Right lobe of liver (tissue), 6 donors: ENCODE results near the gene TMTC1. TPM values are rescaled to one million over a fixed set of nuclear protein-coding genes. Genes with fewer than 3 reads are reported as not detected.

Experiments used
- ATAC-seq, 4 donors: fragments of 200-7000 bp; cut with Tn5 transposase; one replicate each; pipeline ENCODE4 v1.9.1; 2020; ENCODE audit warnings: mild to moderate bottlenecking in 4 of 4, moderate library complexity in 4 of 4
- DNase-seq, 3 donors: peaks; one replicate each; pipeline ENCODE4 v3.0.0-alpha.2; 2020
- H3K27ac ChIP-seq, 3 donors: fragments of 200-600 bp; one replicate each; pipeline ENCODE4 v1.8.0; 2022
- H3K27me3 ChIP-seq, 2 donors: fragments of 200-600 bp; one replicate each; pipeline ENCODE4 v1.8.0; 2022
- H3K36me3 ChIP-seq, 4 donors: fragments of 200-600 bp; sonication (generic) in 1 of 4; one replicate each; pipeline versions ENCODE4 v1.5.1 to v1.8.0; 2017 to 2022; ENCODE audit warnings: control low read depth in 1 of 4
- H3K4me1 ChIP-seq, 4 donors: fragments of 200-600 bp; sonication (generic) in 1 of 4; one replicate each; pipeline versions ENCODE4 v1.5.1 to v1.8.0; 2017 to 2022; ENCODE audit warnings: control low read depth in 1 of 4
- H3K4me3 ChIP-seq, 3 donors: fragments of 200-600 bp; one replicate each; pipeline ENCODE4 v1.8.0; 2022
- H3K9me3 ChIP-seq, 4 donors: fragments of 200-600 bp; sonication (generic) in 1 of 4; one replicate each; pipeline versions ENCODE4 v1.5.1 to v1.8.0; 2017 to 2022; ENCODE audit warnings: control low read depth in 1 of 4
- POLR2A ChIP-seq: fragments of 450-650 bp; IDR thresholded peaks from one replicate; pipeline ENCODE4 v1.6.1; 2017; ENCODE audit warnings: antibody characterized with exemption, mild to moderate bottlenecking
- WGBS: methylation state at CpG from one replicate; pipeline ENCODE4 v1.1.6; 2018; ENCODE audit warnings: low coverage, low lambda C conversion rate; ENCODE audit not compliant: insufficient coverage; ENCODE audit errors: missing lambda C conversion rate; 5-methylcytosine and 5-hydroxymethylcytosine counted together
- intact Hi-C, 2 donors: fragments of 100-400 bp; cut with DNase I; formaldehyde crosslinking; loops; one replicate each; pipeline versions ENCODE4 v1.11.2 to v1.14.1; 2022
- total RNA-seq, 6 experiments: library from RNA; depleted of rRNA in 2 of 6; stranded (reverse); fragments of >200 nt in 2 of 6; fragmentation: NEBNext Ultra II Directional in 3 of 6; extraction: Animal tissue kit (Norgen Biotek cat#: 25700) in 3 of 6; gene quantifications; one replicate each; pipeline versions ENCODE4 v1.1.0 to v1.2.4, GENCODE V29; 2016 to 2023
- TF ChIP-seq, protein P1 (sequence below), 4 donors: fragments of 200-600 bp in 3 of 4; fragments of 450-650 bp in 1 of 4; IDR thresholded peaks; one replicate each; pipeline versions ENCODE4 v1.5.1 to v1.8.0; 2016 to 2022; ENCODE audit warnings: antibody characterized with exemption in 4 of 4, mild to moderate bottlenecking in 2 of 4
- donor health status: DM: no; HTN: yes; CAD: no.
- donor health status: DM: no; HTN: no; CAD: no.
- donor health status: DM: no; HTN: no; CAD: no.
- donor health status: DM: no; HTN: yes; CAD: no.
- donor health status: DM: no; HTN: yes; CAD: no.

Gene TMTC1
- total RNA-seq, 6 experiments from 2014 or later = 3.0 to 4.2 (median 3.5) TPM

GRCh38 chr12:29580971-29581370 is 202.8 kb downstream of the TMTC1 start:
- 31% methylated on average over 1 of the region's 1 CpG for WGBS
- H3K9me3 ChIP-seq = no peaks in the 10 kb centered on the region
- H3K27me3 ChIP-seq = no peaks in the 10 kb centered on the region
- H3K4me1 ChIP-seq = peaks cover 0 to 15% (median 7%) of the 10 kb centered on the region in 4 donors
- intact Hi-C loops = no loop called here
- ATAC-seq = no peak
- H3K4me3 ChIP-seq = no peak overlapping the region
- TF ChIP-seq, protein P1, sequence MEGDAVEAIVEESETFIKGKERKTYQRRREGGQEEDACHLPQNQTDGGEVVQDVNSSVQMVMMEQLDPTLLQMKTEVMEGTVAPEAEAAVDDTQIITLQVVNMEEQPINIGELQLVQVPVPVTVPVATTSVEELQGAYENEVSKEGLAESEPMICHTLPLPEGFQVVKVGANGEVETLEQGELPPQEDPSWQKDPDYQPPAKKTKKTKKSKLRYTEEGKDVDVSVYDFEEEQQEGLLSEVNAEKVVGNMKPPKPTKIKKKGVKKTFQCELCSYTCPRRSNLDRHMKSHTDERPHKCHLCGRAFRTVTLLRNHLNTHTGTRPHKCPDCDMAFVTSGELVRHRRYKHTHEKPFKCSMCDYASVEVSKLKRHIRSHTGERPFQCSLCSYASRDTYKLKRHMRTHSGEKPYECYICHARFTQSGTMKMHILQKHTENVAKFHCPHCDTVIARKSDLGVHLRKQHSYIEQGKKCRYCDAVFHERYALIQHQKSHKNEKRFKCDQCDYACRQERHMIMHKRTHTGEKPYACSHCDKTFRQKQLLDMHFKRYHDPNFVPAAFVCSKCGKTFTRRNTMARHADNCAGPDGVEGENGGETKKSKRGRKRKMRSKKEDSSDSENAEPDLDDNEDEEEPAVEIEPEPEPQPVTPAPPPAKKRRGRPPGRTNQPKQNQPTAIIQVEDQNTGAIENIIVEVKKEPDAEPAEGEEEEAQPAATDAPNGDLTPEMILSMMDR (IDR thresholded peaks at IDR 0.05) = no peak
- TF ChIP-seq POLR2A = no peak
- no peak for DNase-seq
- H3K36me3 ChIP-seq = no peaks in the 10 kb centered on the region
- no peak overlapping the region for H3K27ac ChIP-seq

DNA sequence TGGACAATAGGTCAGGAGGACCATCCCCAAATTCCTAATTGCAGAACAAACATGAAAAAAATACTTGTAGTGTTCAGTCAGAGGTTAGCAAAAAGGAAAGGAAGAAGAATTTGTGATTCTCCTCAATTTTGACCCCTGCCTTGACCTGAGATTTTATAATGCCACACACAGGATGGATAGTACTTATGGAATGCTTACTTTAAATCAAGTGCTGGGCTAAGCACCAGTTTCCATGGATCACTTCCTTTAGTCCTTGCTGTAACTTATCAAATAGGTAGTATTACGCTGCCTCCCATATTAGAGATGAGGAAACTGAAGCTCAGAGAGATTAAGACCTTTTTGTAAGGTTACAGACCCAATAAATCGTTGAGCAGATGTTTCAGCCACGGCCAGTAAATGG is 205.0 kb downstream of the TMTC1 start:
- H3K36me3 ChIP-seq = no peaks in the 10 kb centered on the region
- no peak overlapping the region for H3K4me3 ChIP-seq
- no peak for ATAC-seq
- no peaks in the 10 kb centered on the region for H3K9me3 ChIP-seq
- H3K27me3 ChIP-seq = no peaks in the 10 kb centered on the region
- H3K4me1 ChIP-seq = peaks cover 0 to 15% (median 7%) of the 10 kb centered on the region in 4 donors
- TF ChIP-seq POLR2A = no peak
- TF ChIP-seq, protein P1 (IDR thresholded peaks at IDR 0.05) = no peak
- H3K27ac ChIP-seq = no peak overlapping the region
- DNase-seq = no peak
- 42% methylated on average over 3 of the region's 3 CpGs for WGBS
- intact Hi-C loops = no loop called here

GRCh38 chr12:29578070-29578469 is 205.7 kb downstream of the TMTC1 start:
- ATAC-seq (no peak), DNase-seq (no peak)
- no peaks in the 10 kb centered on the region for H3K36me3 ChIP-seq
- no peaks in the 10 kb centered on the region for H3K27me3 ChIP-seq
- intact Hi-C loops = no loop called here
- no peaks in the 10 kb centered on the region for H3K9me3 ChIP-seq
- TF ChIP-seq, protein P1 (IDR thresholded peaks at IDR 0.05) = no peak
- no peak for TF ChIP-seq POLR2A
- no peak overlapping the region for H3K4me3 ChIP-seq
- WGBS = 9% methylated on average over 1 of the region's 1 CpG
- H3K27ac ChIP-seq = no peak overlapping the region
- H3K4me1 ChIP-seq = peaks cover 0 to 11% (median 5%) of the 10 kb centered on the region in 4 donors

DNA sequence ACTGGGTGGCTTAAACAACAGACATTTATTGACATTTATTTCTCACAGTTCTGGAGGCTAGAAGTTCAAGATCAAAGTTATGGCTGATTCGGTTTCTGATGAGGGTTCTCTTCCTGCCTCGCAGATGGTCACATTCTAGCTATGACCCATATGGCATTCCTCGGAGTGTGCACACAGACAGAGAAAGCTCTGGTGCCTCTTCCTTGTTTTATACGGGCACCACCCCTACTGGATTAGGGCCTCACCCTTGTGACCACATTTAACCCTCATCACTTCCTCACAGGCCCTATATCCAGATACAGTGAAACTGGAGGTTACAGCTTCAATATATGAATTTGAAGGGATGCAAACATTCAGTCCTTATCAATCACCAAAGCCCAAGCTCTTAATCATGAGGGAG is 209.2 kb downstream of the TMTC1 start:
- Histone ChIP-seq H3K27me3 (no peaks in the 10 kb centered on the region), H3K4me1 (no peaks in the 10 kb centered on the region), H3K9me3 (no peaks in the 10 kb centered on the region), H3K36me3 (no peaks in the 10 kb centered on the region), H3K27ac (no peak overlapping the region), H3K4me3 (no peak overlapping the region)
- 61% methylated on average over 4 of the region's 4 CpGs for WGBS
- TF ChIP-seq, protein P1 (IDR thresholded peaks at IDR 0.05) = no peak
- TF ChIP-seq POLR2A = no peak
- no peak for DNase-seq
- intact Hi-C loops = no loop called here
- ATAC-seq = peak; percentile 60 to 80 (median 69)

DNA sequence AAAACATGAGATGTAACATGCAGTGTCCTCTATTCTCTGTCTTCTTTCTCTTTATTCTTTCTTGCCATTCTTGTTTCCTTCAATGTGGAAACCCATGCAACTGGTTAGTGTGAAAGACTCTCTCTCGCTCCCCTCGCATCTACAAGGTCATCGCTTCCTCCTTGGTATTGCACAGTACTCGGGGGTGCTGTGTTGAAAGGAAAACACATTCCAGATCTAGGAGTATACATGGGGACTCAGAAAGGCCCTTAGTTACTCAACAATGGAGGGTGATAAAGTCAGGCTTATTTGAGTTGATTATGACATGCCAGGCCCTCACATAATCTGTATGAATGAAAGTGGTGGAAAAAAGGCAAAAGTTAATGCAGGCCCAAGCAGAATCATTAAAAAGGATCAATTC is 210.8 kb downstream of the TMTC1 start:
- intact Hi-C loops = no loop called here
- DNase-seq = no peak
- no peak overlapping the region for H3K27ac ChIP-seq

More for the DNA sequence above, 210.8 kb downstream of the TMTC1 start:
- ATAC-seq = peak in 2 of 4 donors; percentile 37 to 47
- Histone ChIP-seq H3K4me1 (no peaks in the 10 kb centered on the region), H3K36me3 (no peaks in the 10 kb centered on the region), H3K9me3 (no peaks in the 10 kb centered on the region), H3K27me3 (no peaks in the 10 kb centered on the region), H3K4me3 (no peak overlapping the region)
- WGBS = 81% methylated on average over 3 of the region's 4 CpGs
- TF ChIP-seq POLR2A = no peak
- TF ChIP-seq, protein P1 (IDR thresholded peaks at IDR 0.05) = no peak
